T-helper 9 cell (primary cell): ENCODE results near the gene ZNF385C.

Experiments
- DNase-seq: peaks from one replicate; pipeline ENCODE4 v3.0.0-alpha.2; 2020

ZNF385C gene

GRCh38 chr17:41982026-41982760 is 116.1 kb downstream of the ZNF385C start:
- no peak for DNase-seq

DNA sequence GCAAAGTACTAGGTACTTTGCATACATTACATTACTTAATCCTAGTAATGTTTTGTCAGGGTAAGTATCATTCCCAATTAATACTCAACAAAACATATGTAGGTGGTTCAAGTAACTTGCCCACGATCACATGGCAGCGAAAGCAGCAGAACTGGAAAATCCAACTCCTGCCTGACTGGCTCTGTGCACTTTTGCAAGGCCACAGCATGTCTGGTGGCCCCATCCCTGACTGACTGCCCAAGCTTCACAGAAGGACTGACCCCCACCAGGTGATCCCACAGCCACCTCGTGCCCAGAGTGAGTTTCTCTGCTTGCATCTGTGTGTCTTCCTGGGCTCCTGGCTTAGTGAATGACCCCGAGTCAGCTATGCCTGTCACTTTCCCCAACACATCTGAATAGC is 120.3 kb downstream of the ZNF385C start:
- no peak for DNase-seq

GRCh38 chr17:41976142-41976768 is 122.0 kb downstream of the ZNF385C start:
- DNase-seq, result no peak
